ENCODE data around the gene NLN. TPM values are rescaled to one million over a fixed set of nuclear protein-coding genes. Genes with fewer than 3 reads are reported as not detected.
"Not testable (repeated sequence)": the region's sequence is repeated elsewhere in the genome, so short reads cannot be mapped to it uniquely, and the experiment has no call there.

Gene NLN
- total and polyA plus RNA-seq, 2 donors, result 2.5 to 7.5 TPM

- Histone ChIP-seq H3K36me3 (ENCODE audit: control insufficient read depth in 2 of 2, insufficient read depth in 2 of 2, low read length in 1 of 2) (no peaks in the 10 kb centered on the region), H3K4me3 (ENCODE audit: low read length in 2 of 2) (no peak overlapping the region), H3K9me3 (ENCODE audit: control insufficient read depth in 2 of 2, insufficient read depth in 1 of 2, low read length in 1 of 2) (no peaks in the 10 kb centered on the region), H3K4me1 (ENCODE audit: control insufficient read depth in 2 of 2, insufficient read depth in 2 of 2, low read length in 2 of 2) (no peaks in the 10 kb centered on the region), H3K27ac (ENCODE audit: low read depth in 1 of 2, low read length in 1 of 2) (no peak overlapping the region), H3K27me3 (ENCODE audit: control insufficient read depth in 2 of 2, insufficient read depth in 1 of 2, low read length in 1 of 2) (no peaks in the 10 kb centered on the region)
- 98% methylated on average over 1 of the region's 1 CpG for WGBS
- DNase-seq (ENCODE audit: low read depth in 6 of 9, low spot score in 9 of 9), result no peak
These were observed 112.3 kb downstream of the NLN start for GRCh38 chr5:65834306-65834705.

GRCh38 chr5:65835191-65835590 lies 113.2 kb downstream of the NLN start:
- DNase-seq (ENCODE audit: low read depth in 6 of 9, low spot score in 9 of 9), result no peak
- 75% methylated on average over 2 of the region's 2 CpGs for WGBS
- no peaks in the 10 kb centered on the region for H3K9me3 ChIP-seq (ENCODE audit: control insufficient read depth in 2 of 2, insufficient read depth in 1 of 2, low read length in 1 of 2)
- H3K4me1 ChIP-seq (ENCODE audit: control insufficient read depth in 2 of 2, insufficient read depth in 2 of 2, low read length in 2 of 2), result no peaks in the 10 kb centered on the region
- H3K36me3 ChIP-seq (ENCODE audit: control insufficient read depth in 2 of 2, insufficient read depth in 2 of 2, low read length in 1 of 2), result no peaks in the 10 kb centered on the region
- H3K4me3 ChIP-seq (ENCODE audit: low read length in 2 of 2), result no peak overlapping the region
- no peak overlapping the region for H3K27ac ChIP-seq (ENCODE audit: low read depth in 1 of 2, low read length in 1 of 2)
- H3K27me3 ChIP-seq (ENCODE audit: control insufficient read depth in 2 of 2, insufficient read depth in 1 of 2, low read length in 1 of 2), result no peaks in the 10 kb centered on the region

DNA sequence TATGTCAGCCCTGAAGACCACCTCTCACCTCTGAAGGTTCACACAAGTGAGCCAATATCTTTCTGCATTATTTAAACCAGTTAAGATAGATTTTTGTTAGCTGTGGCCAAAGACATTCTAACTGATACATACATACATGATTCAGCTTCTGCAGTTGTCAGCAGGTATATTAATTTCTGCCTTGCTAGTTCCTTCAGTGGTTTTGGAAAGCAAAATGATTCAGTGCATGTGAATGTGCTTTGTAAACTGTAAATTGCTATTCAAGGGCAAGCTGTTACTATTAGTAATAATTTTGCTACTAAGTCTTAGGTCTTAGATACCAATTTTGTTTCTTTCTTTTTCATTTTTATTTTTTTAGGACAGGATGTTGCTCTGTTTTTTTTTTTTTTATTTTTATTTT lies 115.1 kb downstream of the NLN start:
- Histone ChIP-seq H3K27ac (ENCODE audit: low read depth in 1 of 2, low read length in 1 of 2) (no peak overlapping the region), H3K36me3 (ENCODE audit: control insufficient read depth in 2 of 2, insufficient read depth in 2 of 2, low read length in 1 of 2) (no peaks in the 10 kb centered on the region), H3K9me3 (ENCODE audit: control insufficient read depth in 2 of 2, insufficient read depth in 1 of 2, low read length in 1 of 2) (no peaks in the 10 kb centered on the region), H3K4me1 (ENCODE audit: control insufficient read depth in 2 of 2, insufficient read depth in 2 of 2, low read length in 2 of 2) (no peaks in the 10 kb centered on the region), H3K4me3 (ENCODE audit: low read length in 2 of 2) (no peak overlapping the region), H3K27me3 (ENCODE audit: control insufficient read depth in 2 of 2, insufficient read depth in 1 of 2, low read length in 1 of 2) (no peaks in the 10 kb centered on the region)
- DNase-seq (ENCODE audit: low read depth in 6 of 9, low spot score in 9 of 9), result no peak

- H3K36me3 ChIP-seq (ENCODE audit: control insufficient read depth in 2 of 2, insufficient read depth in 2 of 2, low read length in 1 of 2); H3K27me3 ChIP-seq (ENCODE audit: control insufficient read depth in 2 of 2, insufficient read depth in 1 of 2, low read length in 1 of 2); DNase-seq (ENCODE audit: low read depth in 6 of 9, low spot score in 9 of 9); H3K4me1 ChIP-seq (ENCODE audit: control insufficient read depth in 2 of 2, insufficient read depth in 2 of 2, low read length in 2 of 2); H3K27ac ChIP-seq (ENCODE audit: low read depth in 1 of 2, low read length in 1 of 2); H3K9me3 ChIP-seq (ENCODE audit: control insufficient read depth in 2 of 2, insufficient read depth in 1 of 2, low read length in 1 of 2); H3K4me3 ChIP-seq (ENCODE audit: low read length in 2 of 2): not testable (repeated sequence)
These were observed 117.2 kb downstream of the NLN start for GRCh38 chr5:65839170-65839569.

DNA sequence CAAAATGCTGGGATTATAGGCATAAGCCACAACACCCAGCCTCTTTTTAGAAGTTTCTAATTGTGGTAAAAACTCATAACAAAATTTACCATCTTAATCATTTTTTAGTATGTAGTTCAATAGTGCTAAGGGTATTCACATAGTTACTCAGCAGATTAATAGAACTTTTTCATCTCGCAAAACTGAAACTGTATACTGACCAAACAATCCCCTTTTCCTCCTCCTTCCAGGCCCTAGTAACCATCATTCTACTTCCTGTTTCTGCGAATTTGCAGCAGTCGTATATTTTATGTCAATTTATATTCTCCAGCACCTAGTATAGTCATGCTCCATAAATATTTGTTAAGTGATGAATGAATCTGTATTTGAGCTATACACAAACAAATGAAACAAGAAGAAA lies 118.1 kb downstream of the NLN start:
- WGBS, result 43% methylated on average over 3 of the region's 3 CpGs
- Histone ChIP-seq H3K27me3 (ENCODE audit: control insufficient read depth in 2 of 2, insufficient read depth in 1 of 2, low read length in 1 of 2) (no peaks in the 10 kb centered on the region), H3K4me1 (ENCODE audit: control insufficient read depth in 2 of 2, insufficient read depth in 2 of 2, low read length in 2 of 2) (no peaks in the 10 kb centered on the region)

DNA sequence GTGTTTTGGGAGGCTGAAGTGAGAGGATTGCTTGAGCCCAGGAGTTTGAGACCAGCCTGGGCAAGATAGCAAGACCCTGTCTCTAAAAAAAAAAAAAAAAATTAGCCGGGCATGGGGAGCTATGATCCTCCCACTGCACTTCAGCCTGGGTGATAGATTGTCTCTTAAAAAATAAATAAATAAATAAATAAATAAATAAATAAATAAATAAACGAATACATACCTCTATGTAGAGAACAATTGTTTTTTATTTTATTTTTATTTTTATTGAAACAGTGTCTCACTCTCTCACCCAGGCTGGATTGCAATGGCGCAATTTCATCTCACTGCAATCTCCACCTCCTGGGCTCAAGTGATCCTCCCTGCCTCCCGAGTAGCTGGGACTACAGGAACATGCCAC lies 122.8 kb downstream of the NLN start:
- H3K27ac ChIP-seq (ENCODE audit: low read depth in 1 of 2, low read length in 1 of 2); DNase-seq (ENCODE audit: low read depth in 6 of 9, low spot score in 9 of 9): not testable (repeated sequence)

More for the DNA sequence above, 118.1 kb downstream of the NLN start:
- no peak for DNase-seq (ENCODE audit: low read depth in 6 of 9, low spot score in 9 of 9)
- Histone ChIP-seq H3K4me3 (ENCODE audit: low read length in 2 of 2) (no peak overlapping the region), H3K36me3 (ENCODE audit: control insufficient read depth in 2 of 2, insufficient read depth in 2 of 2, low read length in 1 of 2) (no peaks in the 10 kb centered on the region), H3K9me3 (ENCODE audit: control insufficient read depth in 2 of 2, insufficient read depth in 1 of 2, low read length in 1 of 2) (no peaks in the 10 kb centered on the region), H3K27ac (ENCODE audit: low read depth in 1 of 2, low read length in 1 of 2) (no peak overlapping the region)

GRCh38 chr5:65846101-65846500 lies 124.1 kb downstream of the NLN start:
- Histone ChIP-seq H3K9me3 (ENCODE audit: control insufficient read depth in 2 of 2, insufficient read depth in 1 of 2, low read length in 1 of 2) (no peaks in the 10 kb centered on the region), H3K4me3 (ENCODE audit: low read length in 2 of 2) (no peak overlapping the region), H3K36me3 (ENCODE audit: control insufficient read depth in 2 of 2, insufficient read depth in 2 of 2, low read length in 1 of 2) (no peaks in the 10 kb centered on the region), H3K27ac (ENCODE audit: low read depth in 1 of 2, low read length in 1 of 2) (no peak overlapping the region), H3K4me1 (ENCODE audit: control insufficient read depth in 2 of 2, insufficient read depth in 2 of 2, low read length in 2 of 2) (no peaks in the 10 kb centered on the region), H3K27me3 (ENCODE audit: control insufficient read depth in 2 of 2, insufficient read depth in 1 of 2, low read length in 1 of 2) (no peaks in the 10 kb centered on the region)
- 100% methylated on average over 1 of the region's 1 CpG for WGBS
- DNase-seq (ENCODE audit: low read depth in 6 of 9, low spot score in 9 of 9), result no peak

More for the DNA sequence above, 122.8 kb downstream of the NLN start:
- H3K36me3 ChIP-seq (ENCODE audit: control insufficient read depth in 2 of 2, insufficient read depth in 2 of 2, low read length in 1 of 2); H3K27me3 ChIP-seq (ENCODE audit: control insufficient read depth in 2 of 2, insufficient read depth in 1 of 2, low read length in 1 of 2); H3K4me1 ChIP-seq (ENCODE audit: control insufficient read depth in 2 of 2, insufficient read depth in 2 of 2, low read length in 2 of 2); H3K9me3 ChIP-seq (ENCODE audit: control insufficient read depth in 2 of 2, insufficient read depth in 1 of 2, low read length in 1 of 2); H3K4me3 ChIP-seq (ENCODE audit: low read length in 2 of 2): not testable (repeated sequence)
- WGBS, result 97% methylated on average over 4 of the region's 4 CpGs

GRCh38 chr5:65847019-65847418 lies 125.0 kb downstream of the NLN start:
- 97% methylated on average over 5 of the region's 5 CpGs for WGBS
- DNase-seq (ENCODE audit: low read depth in 6 of 9, low spot score in 9 of 9); H3K27ac ChIP-seq (ENCODE audit: low read depth in 1 of 2, low read length in 1 of 2): not testable (repeated sequence)

DNA sequence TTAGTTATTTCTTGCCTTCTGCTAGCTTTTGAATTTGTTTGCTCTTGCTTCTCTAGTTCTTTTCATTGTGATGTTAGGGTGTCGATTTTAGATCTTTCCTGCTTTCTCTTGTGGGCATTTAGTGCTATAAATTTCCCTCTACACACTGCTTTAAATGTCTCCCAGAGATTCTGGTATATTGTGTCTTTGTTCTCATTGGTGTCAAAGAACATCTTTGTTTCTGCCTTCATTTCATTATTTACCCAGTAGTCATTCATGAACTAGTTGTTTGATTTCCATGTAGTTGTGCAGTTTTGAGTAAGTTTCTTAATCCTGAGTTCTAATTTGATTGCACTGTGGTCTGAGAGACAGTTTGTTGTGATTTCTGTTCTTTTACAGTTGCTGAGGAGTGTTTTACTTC lies 127.9 kb downstream of the NLN start:
- H3K27ac ChIP-seq (ENCODE audit: low read depth in 1 of 2, low read length in 1 of 2); H3K4me1 ChIP-seq (ENCODE audit: control insufficient read depth in 2 of 2, insufficient read depth in 2 of 2, low read length in 2 of 2): not testable (repeated sequence)
- 78% methylated on average over 1 of the region's 1 CpG for WGBS

More at GRCh38 chr5:65847019-65847418, 125.0 kb downstream of the NLN start:
- H3K4me3 ChIP-seq (ENCODE audit: low read length in 2 of 2); H3K36me3 ChIP-seq (ENCODE audit: control insufficient read depth in 2 of 2, insufficient read depth in 2 of 2, low read length in 1 of 2); H3K27me3 ChIP-seq (ENCODE audit: control insufficient read depth in 2 of 2, insufficient read depth in 1 of 2, low read length in 1 of 2); H3K4me1 ChIP-seq (ENCODE audit: control insufficient read depth in 2 of 2, insufficient read depth in 2 of 2, low read length in 2 of 2); H3K9me3 ChIP-seq (ENCODE audit: control insufficient read depth in 2 of 2, insufficient read depth in 1 of 2, low read length in 1 of 2): not testable (repeated sequence)

DNA sequence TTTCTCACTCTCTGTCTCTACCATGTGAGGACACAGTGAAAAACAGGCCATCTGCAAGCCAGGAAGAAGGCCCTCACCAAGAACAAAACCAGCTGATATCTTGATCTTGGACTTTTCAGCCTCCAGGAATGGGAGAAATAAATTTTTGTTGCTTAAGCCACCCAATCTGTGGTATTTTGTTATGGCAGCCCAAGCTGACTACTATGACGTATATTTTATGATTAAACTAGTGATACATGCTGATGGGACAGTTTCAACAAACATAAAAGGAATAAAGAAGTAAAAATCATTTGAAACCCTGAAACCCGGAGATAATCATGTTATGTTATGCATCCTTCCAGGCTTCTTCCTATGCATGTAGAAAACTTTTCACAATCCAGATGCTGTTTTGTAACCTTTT lies 132.9 kb downstream of the NLN start:
- H3K9me3 ChIP-seq (ENCODE audit: control insufficient read depth in 2 of 2, insufficient read depth in 1 of 2, low read length in 1 of 2), result no peaks in the 10 kb centered on the region
- 96% methylated on average over 2 of the region's 2 CpGs for WGBS
- H3K36me3 ChIP-seq (ENCODE audit: control insufficient read depth in 2 of 2, insufficient read depth in 2 of 2, low read length in 1 of 2), result no peaks in the 10 kb centered on the region
- no peak overlapping the region for H3K27ac ChIP-seq (ENCODE audit: low read depth in 1 of 2, low read length in 1 of 2)
- no peak overlapping the region for H3K4me3 ChIP-seq (ENCODE audit: low read length in 2 of 2)
- H3K4me1 ChIP-seq (ENCODE audit: control insufficient read depth in 2 of 2, insufficient read depth in 2 of 2, low read length in 2 of 2), result no peaks in the 10 kb centered on the region
- no peak for DNase-seq (ENCODE audit: low read depth in 6 of 9, low spot score in 9 of 9)
- no peaks in the 10 kb centered on the region for H3K27me3 ChIP-seq (ENCODE audit: control insufficient read depth in 2 of 2, insufficient read depth in 1 of 2, low read length in 1 of 2)

More for the DNA sequence above, 127.9 kb downstream of the NLN start:
- DNase-seq (ENCODE audit: low read depth in 6 of 9, low spot score in 9 of 9); H3K4me3 ChIP-seq (ENCODE audit: low read length in 2 of 2); H3K36me3 ChIP-seq (ENCODE audit: control insufficient read depth in 2 of 2, insufficient read depth in 2 of 2, low read length in 1 of 2); H3K27me3 ChIP-seq (ENCODE audit: control insufficient read depth in 2 of 2, insufficient read depth in 1 of 2, low read length in 1 of 2); H3K9me3 ChIP-seq (ENCODE audit: control insufficient read depth in 2 of 2, insufficient read depth in 1 of 2, low read length in 1 of 2): not testable (repeated sequence)

All from thymus (tissue), 11 donors.